PFSK-1 (cell line): ENCODE measurements around the gene C1orf105.

Experiments used
- FOXP2 ChIP-seq: optimal IDR thresholded peaks from 2 replicates; pipeline ENCODE3; 2011; ENCODE audit warnings: borderline replicate concordance, control low read depth, inconsistent platforms; ENCODE audit not compliant: insufficient read depth; ENCODE audit errors: extremely low read length, extremely low read depth
- POLR2AphosphoS5 ChIP-seq: IDR thresholded peaks from 2 replicates; pipeline ENCODE4 v1.6.1; 2012; ENCODE audit warnings: low read depth, mild to moderate bottlenecking, control low read depth, low read length, moderate library complexity
- REST ChIP-seq, 2 experiments: IDR thresholded peaks; 2 replicates each; pipeline versions ENCODE4 v1.6.1 to v1.8.0; 2011 to 2012; ENCODE audit warnings: low read depth in 2 of 2, low read length in 2 of 2, control low read depth in 1 of 2, inconsistent platforms in 1 of 2, mild to moderate bottlenecking in 1 of 2, moderate library complexity in 1 of 2; ENCODE audit not compliant: insufficient read depth in 1 of 2
- SIN3A ChIP-seq: IDR thresholded peaks from 2 replicates; pipeline ENCODE4 v1.6.1; 2012; ENCODE audit warnings: mild to moderate bottlenecking, low read length, moderate library complexity, borderline replicate concordance; ENCODE audit not compliant: insufficient read depth
- TAF1 ChIP-seq: IDR thresholded peaks from 2 replicates; pipeline ENCODE4 v1.6.1; 2012; ENCODE audit warnings: low read length, control low read depth, borderline replicate concordance; ENCODE audit not compliant: insufficient read depth

- no peak for TF ChIP-seq TAF1
- TF ChIP-seq POLR2AphosphoS5 = no peak
- TF ChIP-seq REST (IDR thresholded peaks at IDR 0.05; ENCODE audit: insufficient read depth in 1 of 2, low read depth in 2 of 2, low read length in 2 of 2) = no peak
- no peak for TF ChIP-seq SIN3A
- TF ChIP-seq FOXP2 = no peak
These were observed 16.4 kb upstream of the C1orf105 start for GRCh38 chr1:172404121-172404520.
